ENCODE measurements around the gene POLR2E. TPM values are rescaled to one million over a fixed set of nuclear protein-coding genes. Genes with fewer than 3 reads are reported as not detected.

POLR2E gene
- total and polyA plus RNA-seq, 10 of the 15 experiments (the other 5 are each of a cell fraction or from before 2014, with no cell fraction given): 4.0 to 487 (median 200) TPM

GRCh38 chr19:1057176-1057855, 37.9 kb downstream of the POLR2E start (continued):
- TF ChIP-seq ASH2L (IDR thresholded peaks at IDR 0.05; ENCODE audit: borderline replicate concordance, low read depth) (no peak), EED (IDR thresholded peaks at IDR 0.05; ENCODE audit: low read depth) (no peak), CBX3 (IDR thresholded peaks at IDR 0.05; ENCODE audit: borderline replicate concordance, low read depth) (no peak), CTCF (IDR thresholded peaks at IDR 0.05 in 2 of 3, conservative IDR thresholded peaks at IDR 0.05 in 1 of 3; ENCODE audit: control insufficient read depth in 2 of 3, extremely low read depth in 1 of 3, insufficient read depth in 1 of 3, low read depth in 3 of 3, low read length in 3 of 3) (peak; percentile 41 to 74 (median 65); a peak in 5 of 6 replicates), BCL11A (IDR thresholded peaks at IDR 0.05; ENCODE audit: low read depth, low read length) (no peak), RAD21 (IDR thresholded peaks at IDR 0.05; ENCODE audit: insufficient read depth, low read depth, low read length) (peak; percentile 27; the same call in 1 of the 2 replicates), TCF3 (IDR thresholded peaks at IDR 0.05; ENCODE audit: borderline replicate concordance, insufficient read depth, low read depth, low read length) (no peak), IKZF2 (IDR thresholded peaks at IDR 0.05) (no peak), RAD51 (IDR thresholded peaks at IDR 0.05) (no peak), ATF7 (IDR thresholded peaks at IDR 0.05; ENCODE audit: low read depth) (no peak), STAT3 (IDR thresholded peaks at IDR 0.05; ENCODE audit: low read depth, low read length) (no peak), MTA2 (IDR thresholded peaks at IDR 0.05; ENCODE audit: low read depth) (no peak), ZNF384 (IDR thresholded peaks at IDR 0.05; ENCODE audit: borderline replicate concordance, low read depth, low read length) (no peak), SMC3 (IDR thresholded peaks at IDR 0.05; ENCODE audit: borderline replicate concordance, low read length) (peak; percentile 56; the same call in 1 of the 2 replicates), IRF3 (IDR thresholded peaks at IDR 0.05) (no peak), MTA3 (IDR thresholded peaks at IDR 0.05; ENCODE audit: borderline replicate concordance, low read length) (no peak), CHD1 (IDR thresholded peaks at IDR 0.05; ENCODE audit: low read depth, low read length) (no peak), BRCA1 (IDR thresholded peaks at IDR 0.05; ENCODE audit: low read depth, low read length) (no peak)
- TF ChIP-seq, protein P1, sequence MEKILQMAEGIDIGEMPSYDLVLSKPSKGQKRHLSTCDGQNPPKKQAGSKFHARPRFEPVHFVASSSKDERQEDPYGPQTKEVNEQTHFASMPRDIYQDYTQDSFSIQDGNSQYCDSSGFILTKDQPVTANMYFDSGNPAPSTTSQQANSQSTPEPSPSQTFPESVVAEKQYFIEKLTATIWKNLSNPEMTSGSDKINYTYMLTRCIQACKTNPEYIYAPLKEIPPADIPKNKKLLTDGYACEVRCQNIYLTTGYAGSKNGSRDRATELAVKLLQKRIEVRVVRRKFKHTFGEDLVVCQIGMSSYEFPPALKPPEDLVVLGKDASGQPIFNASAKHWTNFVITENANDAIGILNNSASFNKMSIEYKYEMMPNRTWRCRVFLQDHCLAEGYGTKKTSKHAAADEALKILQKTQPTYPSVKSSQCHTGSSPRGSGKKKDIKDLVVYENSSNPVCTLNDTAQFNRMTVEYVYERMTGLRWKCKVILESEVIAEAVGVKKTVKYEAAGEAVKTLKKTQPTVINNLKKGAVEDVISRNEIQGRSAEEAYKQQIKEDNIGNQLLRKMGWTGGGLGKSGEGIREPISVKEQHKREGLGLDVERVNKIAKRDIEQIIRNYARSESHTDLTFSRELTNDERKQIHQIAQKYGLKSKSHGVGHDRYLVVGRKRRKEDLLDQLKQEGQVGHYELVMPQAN (conservative IDR thresholded peaks at IDR 0.05): no peak
- TF ChIP-seq, protein P2, sequence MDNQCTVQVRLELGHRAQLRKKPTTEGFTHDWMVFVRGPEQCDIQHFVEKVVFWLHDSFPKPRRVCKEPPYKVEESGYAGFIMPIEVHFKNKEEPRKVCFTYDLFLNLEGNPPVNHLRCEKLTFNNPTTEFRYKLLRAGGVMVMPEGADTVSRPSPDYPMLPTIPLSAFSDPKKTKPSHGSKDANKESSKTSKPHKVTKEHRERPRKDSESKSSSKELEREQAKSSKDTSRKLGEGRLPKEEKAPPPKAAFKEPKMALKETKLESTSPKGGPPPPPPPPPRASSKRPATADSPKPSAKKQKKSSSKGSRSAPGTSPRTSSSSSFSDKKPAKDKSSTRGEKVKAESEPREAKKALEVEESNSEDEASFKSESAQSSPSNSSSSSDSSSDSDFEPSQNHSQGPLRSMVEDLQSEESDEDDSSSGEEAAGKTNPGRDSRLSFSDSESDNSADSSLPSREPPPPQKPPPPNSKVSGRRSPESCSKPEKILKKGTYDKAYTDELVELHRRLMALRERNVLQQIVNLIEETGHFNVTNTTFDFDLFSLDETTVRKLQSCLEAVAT (IDR thresholded peaks at IDR 0.05): no peak

All from GM12878 (cell line).